Suprapubic skin (tissue), 4 donors: ENCODE measurements around the gene SNAPC2. TPM values are rescaled to one million over a fixed set of nuclear protein-coding genes. Genes with fewer than 3 reads are reported as not detected.

ENCODE experiments used
- DNase-seq, 2 donors: peaks; one replicate each; pipeline ENCODE4 v3.0.0-alpha.2; 2019; ENCODE audit warnings: low spot score in 2 of 2
- H3K27ac ChIP-seq: fragments of 200-600 bp; sonication (generic); one replicate; pipeline ENCODE4 v1.5.1; 2019
- H3K27me3 ChIP-seq: fragments of 200-600 bp; sonication (generic); one replicate; pipeline ENCODE4 v1.5.1; 2019
- H3K36me3 ChIP-seq: fragments of 200-600 bp; sonication (generic); one replicate; pipeline ENCODE4 v1.5.1; 2019
- H3K4me1 ChIP-seq: fragments of 200-600 bp; sonication (generic); one replicate; pipeline ENCODE4 v1.5.1; 2019
- H3K4me3 ChIP-seq: fragments of 200-600 bp; sonication (generic); one replicate; pipeline ENCODE4 v1.5.1; 2019; ENCODE audit warnings: mild to moderate bottlenecking
- H3K9me3 ChIP-seq: fragments of 200-600 bp; sonication (generic); one replicate; pipeline ENCODE4 v1.5.1; 2019
- CTCF ChIP-seq, 2 donors: fragments of 200-600 bp in 1 of 2; fragments of 450-650 bp in 1 of 2; sonication (generic) in 1 of 2; IDR thresholded peaks; one replicate each; pipeline ENCODE4 v1.5.1; 2016 to 2019; ENCODE audit warnings: antibody characterized with exemption in 2 of 2, mild to moderate bottlenecking in 1 of 2, moderate library complexity in 1 of 2
- EP300 ChIP-seq: sonication (generic); formaldehyde crosslinking; IDR thresholded peaks from one replicate; pipeline ENCODE4 v1.6.1; 2017; ENCODE audit warnings: antibody characterized with exemption
- POLR2A ChIP-seq, 2 donors: fragments of 450-650 bp; IDR thresholded peaks; one replicate each; pipeline ENCODE4 v1.6.1; 2017; ENCODE audit warnings: antibody characterized with exemption in 2 of 2, mild to moderate bottlenecking in 2 of 2, moderate library complexity in 2 of 2
- POLR2AphosphoS5 ChIP-seq, 3 donors: sonication (generic); formaldehyde crosslinking; IDR thresholded peaks; one replicate each; pipeline ENCODE4 v1.6.1; 2017; ENCODE audit warnings: antibody characterized with exemption in 3 of 3
- WGBS: methylation state at CpG from one replicate; pipeline ENCODE4 v1.1.5; 2018; 5-methylcytosine and 5-hydroxymethylcytosine counted together
- total RNA-seq, 4 donors: library from RNA; depleted of rRNA; stranded (reverse); fragments of >200 nt; gene quantifications; one replicate each; pipeline ENCODE4 v1.1.0, GENCODE V29; 2016

SNAPC2 gene
- total RNA-seq, 4 donors from 2014 or later, result 11.1 to 22.3 (median 19.6) TPM

DNA sequence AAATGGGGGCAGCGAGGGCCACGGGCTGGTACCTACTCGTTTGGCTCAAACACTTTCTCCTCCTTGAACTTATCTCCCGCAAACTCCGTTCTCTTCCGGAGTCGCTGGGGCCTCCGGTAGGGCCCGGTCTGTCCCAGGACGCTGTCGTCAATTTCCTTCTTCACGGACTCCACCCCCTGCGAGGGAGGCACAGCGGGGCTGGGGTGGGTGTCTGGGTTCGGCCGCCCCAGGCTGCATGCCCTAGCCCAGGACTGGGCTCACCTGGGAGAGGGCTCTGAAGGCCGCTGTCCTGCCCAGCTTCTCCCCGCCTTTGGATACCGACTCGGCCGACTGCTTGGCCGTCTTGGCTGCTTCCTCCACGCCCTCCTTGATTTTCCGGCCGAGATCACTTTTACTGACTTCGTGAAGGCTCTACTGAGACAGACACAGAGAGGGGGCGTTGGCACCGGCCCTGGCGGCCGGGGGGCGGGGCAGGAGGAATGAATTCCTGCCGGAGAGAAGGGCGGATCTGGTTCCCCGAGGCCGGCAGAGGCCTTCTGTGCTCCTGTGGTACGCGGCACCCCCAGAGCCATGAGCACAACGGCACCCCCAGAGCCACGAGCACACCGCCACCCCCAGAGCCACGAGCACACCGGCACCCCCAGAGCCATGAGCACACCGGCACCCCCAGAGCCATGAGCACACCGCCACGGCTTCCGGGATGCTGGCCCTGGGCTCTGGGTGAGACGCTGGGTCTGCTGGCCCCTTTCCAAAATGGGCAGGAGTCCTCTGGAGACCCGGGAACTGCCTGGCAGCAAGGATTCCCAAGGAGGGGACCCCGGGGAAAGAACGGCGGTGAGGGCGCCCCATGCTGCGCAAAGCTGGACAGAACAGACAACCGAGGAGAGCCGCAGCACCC is 13.9 kb downstream of the SNAPC2 start:
- H3K4me3 ChIP-seq, result no peak overlapping the region
- H3K27ac ChIP-seq, result no peak overlapping the region
- TF ChIP-seq CTCF (IDR thresholded peaks at IDR 0.05), result no peak
- TF ChIP-seq POLR2AphosphoS5 (IDR thresholded peaks at IDR 0.05), result no peak
- TF ChIP-seq POLR2A (IDR thresholded peaks at IDR 0.05), result no peak
- no peak for TF ChIP-seq EP300
- peaks cover 88% of the 10 kb centered on the region for H3K36me3 ChIP-seq
- H3K27me3 ChIP-seq, result no peaks in the 10 kb centered on the region
- 91% methylated on average over 39 of the region's 55 CpGs for WGBS
- peaks cover 12% of the 10 kb centered on the region for H3K4me1 ChIP-seq
- no peaks in the 10 kb centered on the region for H3K9me3 ChIP-seq
- no peak for DNase-seq

GRCh38 chr19:7934766-7935165 is 14.6 kb downstream of the SNAPC2 start:
- DNase-seq, result no peak
- Histone ChIP-seq H3K4me1 (peaks cover 6% of the 10 kb centered on the region), H3K27me3 (no peaks in the 10 kb centered on the region), H3K9me3 (no peaks in the 10 kb centered on the region), H3K27ac (no peak overlapping the region), H3K36me3 (peaks cover 95% of the 10 kb centered on the region), H3K4me3 (no peak overlapping the region)
- 91% methylated on average over 17 of the region's 21 CpGs for WGBS
- TF ChIP-seq CTCF (IDR thresholded peaks at IDR 0.05) (no peak), POLR2A (IDR thresholded peaks at IDR 0.05) (no peak), EP300 (no peak), POLR2AphosphoS5 (IDR thresholded peaks at IDR 0.05) (no peak)

- DNase-seq, result no peak
- TF ChIP-seq EP300 (no peak), CTCF (IDR thresholded peaks at IDR 0.05) (no peak), POLR2AphosphoS5 (IDR thresholded peaks at IDR 0.05) (no peak), POLR2A (IDR thresholded peaks at IDR 0.05) (no peak)
- H3K36me3 ChIP-seq, result peaks cover 51% of the 10 kb centered on the region
- 95% methylated on average over 9 of the region's 13 CpGs for WGBS
- peaks cover 24% of the 10 kb centered on the region for H3K4me1 ChIP-seq
- H3K27me3 ChIP-seq, result no peaks in the 10 kb centered on the region
- no peaks in the 10 kb centered on the region for H3K9me3 ChIP-seq
- H3K4me3 ChIP-seq, result no peak overlapping the region
- no peak overlapping the region for H3K27ac ChIP-seq
Observed at GRCh38 chr19:7940841-7941240, 20.7 kb downstream of the SNAPC2 start.

- TF ChIP-seq POLR2AphosphoS5 (IDR thresholded peaks at IDR 0.05), result no peak
- Histone ChIP-seq H3K27ac (no peak overlapping the region), H3K4me1 (peaks cover 24% of the 10 kb centered on the region), H3K27me3 (no peaks in the 10 kb centered on the region), H3K4me3 (peak overlapping the region; percentile 81), H3K36me3 (peaks cover 39% of the 10 kb centered on the region), H3K9me3 (no peaks in the 10 kb centered on the region)
- no peak for DNase-seq
- WGBS, result 84% methylated on average over 19 of the region's 19 CpGs
Observed at GRCh38 chr19:7941895-7942596, 21.9 kb downstream of the SNAPC2 start.

- peak in 1 of 2 donors; percentile 80 for DNase-seq
- Histone ChIP-seq H3K9me3 (no peaks in the 10 kb centered on the region), H3K27me3 (no peaks in the 10 kb centered on the region), H3K36me3 (peaks cover 30% of the 10 kb centered on the region), H3K4me3 (peak overlapping the region; percentile 81), H3K27ac (peak overlapping the region; percentile 95), H3K4me1 (peaks cover 24% of the 10 kb centered on the region)
- WGBS, result 4% methylated on average over 33 of the region's 33 CpGs
- TF ChIP-seq EP300, result no peak
- no peak for TF ChIP-seq POLR2A (IDR thresholded peaks at IDR 0.05)
- TF ChIP-seq CTCF (IDR thresholded peaks at IDR 0.05), result no peak
- no peak for TF ChIP-seq POLR2AphosphoS5 (IDR thresholded peaks at IDR 0.05)
Observed at GRCh38 chr19:7942981-7943443, 22.9 kb downstream of the SNAPC2 start.
